Measurements from ENCODE around the gene GIT1. TPM values are rescaled to one million over a fixed set of nuclear protein-coding genes. Genes with fewer than 3 reads are reported as not detected.

GIT1 gene
- total and polyA plus RNA-seq, 2 of the 13 experiments (the other 11 are each of a cell fraction or from before 2014, with no cell fraction given), result 14.2 to 30.8 TPM

- TF ChIP-seq ZKSCAN1 (IDR thresholded peaks at IDR 0.05; ENCODE audit: low read length) (no peak), ZNF383 (CRISPR knock-in tag; IDR thresholded peaks at IDR 0.05; ENCODE audit: borderline replicate concordance) (no peak), ZNF160 (CRISPR knock-in tag; IDR thresholded peaks at IDR 0.05) (no peak), ZC3H4 (CRISPR knock-in tag; IDR thresholded peaks at IDR 0.05; ENCODE audit: borderline replicate concordance) (no peak), ZBTB25 (CRISPR knock-in tag; IDR thresholded peaks at IDR 0.05) (0 out of 2 replicates have a peak, but pooled peaks have one; percentile 9), ZBTB34 (CRISPR knock-in tag; IDR thresholded peaks at IDR 0.05) (no peak; the same call in 1 of the 2 replicates), HIC2 (CRISPR knock-in tag; IDR thresholded peaks at IDR 0.05; ENCODE audit: low read depth) (no peak), SOX5 (CRISPR knock-in tag; IDR thresholded peaks at IDR 0.05; ENCODE audit: borderline replicate concordance) (no peak), PRDM15 (CRISPR knock-in tag; IDR thresholded peaks at IDR 0.05) (no peak), ZSCAN5A (CRISPR knock-in tag; IDR thresholded peaks at IDR 0.05; ENCODE audit: borderline replicate concordance) (no peak), STAT6 (CRISPR knock-in tag; IDR thresholded peaks at IDR 0.05; ENCODE audit: borderline replicate concordance) (no peak), ZNF552 (CRISPR knock-in tag; IDR thresholded peaks at IDR 0.05; ENCODE audit: borderline replicate concordance) (no peak), ZNF230 (CRISPR knock-in tag; IDR thresholded peaks at IDR 0.05) (no peak), KDM5B (CRISPR knock-in tag; IDR thresholded peaks at IDR 0.05; ENCODE audit: borderline replicate concordance) (no peak; the same call in 1 of the 2 replicates)
Measured at GRCh38 chr17:29590411-29591145, 1.1 kb upstream of the GIT1 start (continued).
